Spleen (tissue), 11 donors: ENCODE measurements around the gene CHCHD3. TPM values are rescaled to one million over a fixed set of nuclear protein-coding genes. Genes with fewer than 3 reads are reported as not detected.
"Not testable (repeated sequence)": the region's sequence is repeated elsewhere in the genome, so short reads cannot be mapped to it uniquely, and the experiment has no call there.

ENCODE experiments used
- DNase-seq: peaks from one replicate; pipeline ENCODE4 v3.0.0-alpha.2; 2020
- H3K27ac ChIP-seq, 8 donors: fragments of 200-600 bp; sonication (generic) in 7 of 8; 1 replicate in 4 of 8; 2 replicates in 4 of 8; pipeline versions ENCODE4 v1.5.0 to v1.8.0; 2016 to 2021; ENCODE audit warnings: inconsistent platforms in 4 of 8, mild to moderate bottlenecking in 4 of 8, moderate library complexity in 1 of 8
- H3K27me3 ChIP-seq, 7 donors: fragments of 200-600 bp; sonication (generic) in 6 of 7; replicated peaks in 1 of 7; 1 replicate in 4 of 7; 2 replicates in 3 of 7; pipeline versions ENCODE4 v1.5.0 to v1.8.0; 2016 to 2021; ENCODE audit warnings: inconsistent platforms in 3 of 7, mild to moderate bottlenecking in 1 of 7
- H3K36me3 ChIP-seq, 6 donors: fragments of 200-600 bp; sonication (generic) in 5 of 6; 1 replicate in 4 of 6; 2 replicates in 2 of 6; pipeline versions ENCODE4 v1.5.0 to v1.8.0; 2016 to 2021; ENCODE audit warnings: inconsistent platforms in 2 of 6
- H3K4me1 ChIP-seq, 6 donors: fragments of 200-600 bp; sonication (generic) in 5 of 6; 1 replicate in 3 of 6; 2 replicates in 3 of 6; pipeline versions ENCODE4 v1.5.0 to v1.8.0; 2016 to 2021; ENCODE audit warnings: inconsistent platforms in 3 of 6
- H3K4me3 ChIP-seq, 8 donors: fragments of 200-600 bp; sonication (generic) in 7 of 8; 1 replicate in 4 of 8; 2 replicates in 4 of 8; pipeline versions ENCODE4 v1.5.0 to v1.8.0; 2016 to 2021; ENCODE audit warnings: inconsistent platforms in 4 of 8, mild to moderate bottlenecking in 4 of 8, moderate library complexity in 2 of 8
- H3K9me3 ChIP-seq, 8 donors: fragments of 200-600 bp; sonication (generic) in 7 of 8; 1 replicate in 4 of 8; 2 replicates in 4 of 8; pipeline versions ENCODE4 v1.5.0 to v1.8.0; 2016 to 2021; ENCODE audit warnings: inconsistent platforms in 4 of 8
- POLR2A ChIP-seq, 3 donors: fragments of 450-650 bp; IDR thresholded peaks; one replicate each; pipeline ENCODE4 v1.5.1; 2017; ENCODE audit warnings: antibody characterized with exemption in 3 of 3, mild to moderate bottlenecking in 1 of 3
- POLR2AphosphoS5 ChIP-seq, 3 donors: sonication (generic); formaldehyde crosslinking; IDR thresholded peaks; one replicate each; pipeline ENCODE4 v1.5.1; 2017; ENCODE audit warnings: antibody characterized with exemption in 3 of 3
- WGBS, 5 donors: extraction: QIAGEN DNeasy Blood & Tissue Kit in 3 of 5; methylation state at CpG; one replicate each; pipeline versions ENCODE4 v1.1.5 to v1.1.7; 2013 to 2018; 5-methylcytosine and 5-hydroxymethylcytosine counted together
- intact Hi-C: fragments of 100-400 bp; cut with DNase I; formaldehyde crosslinking; loops from one replicate; pipeline ENCODE4 v1.15.0; 2023; ENCODE audit warnings: low total_unique reads
- polyA plus RNA-seq, 3 donors: library from polyadenylated mRNA; stranded (reverse); fragments of 200-250 nt; gene quantifications; one replicate each; pipeline ENCODE4 v1.2.1, GENCODE V29; 2013
- total RNA-seq, 7 donors: library from RNA; depleted of rRNA in 3 of 7; stranded (reverse); fragments of >200 nt in 3 of 7; fragmentation: NEBNext Ultra II Directional in 4 of 7; extraction: Animal tissue kit (Norgen Biotek cat#: 25700) in 4 of 7; gene quantifications; one replicate each; pipeline versions ENCODE4 v1.1.0 to v1.2.1, GENCODE V29; 2016 to 2021
- TF ChIP-seq, protein P1 (sequence below), 11 experiments: fragments of 200-600 bp in 7 of 11; fragments of 450-650 bp in 4 of 11; sonication (generic) in 4 of 11; IDR thresholded peaks in 8 of 11; conservative IDR thresholded peaks in 3 of 11; 1 replicate in 7 of 11; 2 replicates in 4 of 11; pipeline versions ENCODE4 v1.4.0 to v1.8.0; 2016 to 2021; ENCODE audit warnings: antibody characterized with exemption in 11 of 11, inconsistent platforms in 4 of 11, mild to moderate bottlenecking in 1 of 11
- donor health status: healthy with polysubstance abuse.
- donor health status: DM: no; HTN: no; CAD: no; lungs with moderate emphysema.
- donor health status: DM: no; HTN: no; CAD: no.
- donor health status: Bipolar disorder and iron deficiency.
- donor health status: healthy.
- donor health status: DM: no; HTN: no; CAD: no.
- donor health status: DM: yes; HTN: yes; CAD: no.

CHCHD3 gene
- total and polyA plus RNA-seq, 10 donors = 18.6 to 60.3 (median 38.8) TPM

DNA sequence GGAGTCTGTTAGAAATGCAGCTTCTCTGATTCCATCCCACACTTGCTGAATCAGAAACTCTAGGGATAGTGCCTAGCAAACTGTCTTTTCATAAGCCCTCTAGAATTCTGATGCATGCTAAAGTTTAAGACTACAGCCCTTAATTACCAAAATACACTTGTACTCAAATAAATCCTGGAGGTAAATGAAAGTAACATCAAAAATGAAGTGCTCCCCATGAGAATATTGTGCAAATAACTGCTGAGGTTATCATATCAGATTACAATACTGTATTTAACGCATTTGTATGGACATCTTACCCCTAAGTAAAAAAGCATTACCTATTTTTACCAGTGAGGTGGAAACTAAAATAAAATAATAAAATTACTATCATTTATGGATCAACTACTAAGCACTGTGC, 104.7 kb downstream of the CHCHD3 start:
- peaks cover 0 to 12% (median 0%) of the 10 kb centered on the region in 6 donors for H3K4me1 ChIP-seq
- no peaks in the 10 kb centered on the region for H3K27me3 ChIP-seq
- peaks cover 0 to 29% (median 16%) of the 10 kb centered on the region in 6 donors for H3K36me3 ChIP-seq
- H3K9me3 ChIP-seq = no peaks in the 10 kb centered on the region
- H3K4me3 ChIP-seq = no peak overlapping the region
- DNase-seq = no peak
- intact Hi-C loops = no loop called here
- TF ChIP-seq POLR2A (IDR thresholded peaks at IDR 0.05) = no peak
- no peak for TF ChIP-seq POLR2AphosphoS5 (IDR thresholded peaks at IDR 0.05)
- TF ChIP-seq, protein P1, sequence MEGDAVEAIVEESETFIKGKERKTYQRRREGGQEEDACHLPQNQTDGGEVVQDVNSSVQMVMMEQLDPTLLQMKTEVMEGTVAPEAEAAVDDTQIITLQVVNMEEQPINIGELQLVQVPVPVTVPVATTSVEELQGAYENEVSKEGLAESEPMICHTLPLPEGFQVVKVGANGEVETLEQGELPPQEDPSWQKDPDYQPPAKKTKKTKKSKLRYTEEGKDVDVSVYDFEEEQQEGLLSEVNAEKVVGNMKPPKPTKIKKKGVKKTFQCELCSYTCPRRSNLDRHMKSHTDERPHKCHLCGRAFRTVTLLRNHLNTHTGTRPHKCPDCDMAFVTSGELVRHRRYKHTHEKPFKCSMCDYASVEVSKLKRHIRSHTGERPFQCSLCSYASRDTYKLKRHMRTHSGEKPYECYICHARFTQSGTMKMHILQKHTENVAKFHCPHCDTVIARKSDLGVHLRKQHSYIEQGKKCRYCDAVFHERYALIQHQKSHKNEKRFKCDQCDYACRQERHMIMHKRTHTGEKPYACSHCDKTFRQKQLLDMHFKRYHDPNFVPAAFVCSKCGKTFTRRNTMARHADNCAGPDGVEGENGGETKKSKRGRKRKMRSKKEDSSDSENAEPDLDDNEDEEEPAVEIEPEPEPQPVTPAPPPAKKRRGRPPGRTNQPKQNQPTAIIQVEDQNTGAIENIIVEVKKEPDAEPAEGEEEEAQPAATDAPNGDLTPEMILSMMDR (IDR thresholded peaks at IDR 0.05 in 8 of 11, conservative IDR thresholded peaks at IDR 0.05 in 3 of 11) = no peak
- no peak overlapping the region for H3K27ac ChIP-seq
- 86 to 97% (median 92%) methylated on average over 1 of the region's 1 CpG for WGBS, 5 donors

DNA sequence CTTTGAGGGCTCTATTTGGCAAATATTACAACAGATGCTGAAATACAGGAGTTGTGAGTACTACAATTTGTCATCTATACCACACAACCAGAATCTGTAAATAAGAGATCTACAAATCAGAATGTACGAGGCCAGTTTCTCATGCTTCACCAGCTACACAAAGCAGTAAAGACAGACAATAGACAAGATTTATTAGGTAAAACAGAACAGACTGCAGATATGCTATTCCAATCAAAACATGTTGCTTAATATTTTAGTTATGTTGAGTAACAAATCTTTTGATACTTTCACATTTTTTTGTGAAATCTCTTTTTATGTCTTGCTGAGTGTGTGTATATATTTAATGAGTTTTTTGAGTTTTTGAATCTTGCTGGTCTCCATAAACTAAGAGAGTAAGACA, 109.1 kb downstream of the CHCHD3 start:
- DNase-seq = no peak
- TF ChIP-seq, protein P1 (IDR thresholded peaks at IDR 0.05 in 8 of 11, conservative IDR thresholded peaks at IDR 0.05 in 3 of 11) = no peak
- H3K9me3 ChIP-seq = no peaks in the 10 kb centered on the region
- H3K4me3 ChIP-seq = no peak overlapping the region
- peaks cover 0 to 12% (median 0%) of the 10 kb centered on the region in 6 donors for H3K4me1 ChIP-seq
- H3K27me3 ChIP-seq = no peaks in the 10 kb centered on the region
- 91 to 100% (median 98%) methylated on average over 1 of the region's 1 CpG for WGBS, 5 donors
- no peak overlapping the region for H3K27ac ChIP-seq
- H3K36me3 ChIP-seq = peaks cover 0 to 39% (median 16%) of the 10 kb centered on the region in 6 donors
- intact Hi-C loops = no loop called here

DNA sequence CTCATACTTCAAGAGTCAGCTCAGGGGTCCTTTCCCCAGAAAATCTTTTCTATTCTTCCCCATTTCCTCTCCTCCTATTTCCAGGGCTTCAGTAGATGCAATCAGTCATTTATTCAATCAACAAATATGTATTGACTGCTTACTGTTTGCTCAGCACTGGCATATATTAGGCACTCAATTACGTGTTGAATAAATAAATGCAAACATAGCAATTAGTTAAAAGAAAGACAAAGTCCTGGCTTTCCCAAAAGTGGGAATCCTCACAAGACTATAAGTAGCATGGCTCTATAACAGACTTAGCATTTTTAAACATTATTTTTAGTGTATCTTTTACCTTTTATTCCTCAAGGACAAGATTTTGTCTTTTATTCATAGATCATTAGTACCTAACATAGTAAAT, 111.6 kb downstream of the CHCHD3 start:
- Histone ChIP-seq H3K9me3 (no peaks in the 10 kb centered on the region), H3K36me3 (peaks cover 0 to 39% (median 16%) of the 10 kb centered on the region in 6 donors), H3K4me3 (no peak overlapping the region), H3K27ac (no peak overlapping the region), H3K27me3 (no peaks in the 10 kb centered on the region), H3K4me1 (peaks cover 0 to 4% (median 0%) of the 10 kb centered on the region in 6 donors)
- 89 to 100% (median 96%) methylated on average over 1 of the region's 1 CpG for WGBS, 5 donors
- no peak for DNase-seq
- intact Hi-C loops = no loop called here
- TF ChIP-seq, protein P1 (IDR thresholded peaks at IDR 0.05 in 8 of 11, conservative IDR thresholded peaks at IDR 0.05 in 3 of 11) = no peak
- no peak for TF ChIP-seq POLR2A (IDR thresholded peaks at IDR 0.05)
- TF ChIP-seq POLR2AphosphoS5 (IDR thresholded peaks at IDR 0.05) = no peak

DNA sequence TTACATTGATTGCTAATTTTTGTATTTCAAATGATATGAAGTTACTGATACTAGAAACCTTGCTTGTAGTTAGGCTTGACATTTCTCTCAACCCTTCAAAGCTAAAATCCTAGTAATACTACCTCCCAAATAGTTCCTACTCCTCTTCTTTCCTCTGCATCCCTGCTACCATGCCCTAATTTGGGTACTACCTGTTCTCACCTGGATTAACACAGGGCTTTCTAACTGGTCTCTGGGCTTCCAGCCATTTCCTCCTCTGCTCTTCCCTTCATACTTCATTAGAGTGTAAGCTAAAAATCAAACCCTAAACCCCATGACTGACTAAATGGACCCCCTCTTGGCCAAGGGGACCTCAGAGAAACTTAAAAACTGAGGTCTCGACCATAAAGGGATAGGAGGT, 112.4 kb downstream of the CHCHD3 start:
- Histone ChIP-seq H3K27me3 (no peaks in the 10 kb centered on the region), H3K4me3 (no peak overlapping the region), H3K9me3 (no peaks in the 10 kb centered on the region), H3K27ac (no peak overlapping the region), H3K36me3 (peaks cover 0 to 33% (median 11%) of the 10 kb centered on the region in 6 donors), H3K4me1 (peaks cover 0 to 11% (median 0%) of the 10 kb centered on the region in 6 donors)
- TF ChIP-seq, protein P1 (IDR thresholded peaks at IDR 0.05 in 8 of 11, conservative IDR thresholded peaks at IDR 0.05 in 3 of 11) = no peak
- TF ChIP-seq POLR2AphosphoS5 (IDR thresholded peaks at IDR 0.05) (no peak), POLR2A (IDR thresholded peaks at IDR 0.05) (no peak)
- intact Hi-C loops = no loop called here
- 88 to 100% (median 93%) methylated on average over 1 of the region's 1 CpG for WGBS, 5 donors
- DNase-seq = no peak

DNA sequence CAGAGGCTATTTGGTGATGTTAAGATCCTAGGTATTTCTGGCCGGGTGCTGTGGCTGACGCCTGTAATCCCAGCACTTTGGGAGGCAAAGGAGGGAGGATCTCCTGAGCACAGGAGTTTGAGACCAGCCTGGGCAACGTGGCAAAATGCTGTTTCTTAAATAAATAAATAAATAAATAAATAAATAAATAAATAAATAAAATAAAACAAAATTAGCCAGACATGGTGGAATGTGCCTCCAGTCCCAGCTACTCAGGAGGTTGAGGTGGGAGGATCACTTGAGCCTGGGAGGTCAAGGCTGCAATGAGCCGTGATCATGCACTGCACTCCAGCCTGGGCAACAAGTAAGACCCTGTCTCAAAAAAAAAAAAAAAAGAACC, 114.4 kb downstream of the CHCHD3 start:
- intact Hi-C loops, H3K9me3 ChIP-seq, H3K27me3 ChIP-seq, H3K4me3 ChIP-seq, DNase-seq, H3K27ac ChIP-seq: not testable (repeated sequence)
- WGBS, 5 donors = 94 to 96% (median 96%) methylated on average over 4 of the region's 4 CpGs
- Histone ChIP-seq H3K4me1 (peaks cover 0 to 15% (median 0%) of the 10 kb centered on the region in 6 donors), H3K36me3 (peaks cover 0 to 12% (median 0%) of the 10 kb centered on the region in 6 donors)
